ENCODE measurements around the gene HOXA6.

DNA sequence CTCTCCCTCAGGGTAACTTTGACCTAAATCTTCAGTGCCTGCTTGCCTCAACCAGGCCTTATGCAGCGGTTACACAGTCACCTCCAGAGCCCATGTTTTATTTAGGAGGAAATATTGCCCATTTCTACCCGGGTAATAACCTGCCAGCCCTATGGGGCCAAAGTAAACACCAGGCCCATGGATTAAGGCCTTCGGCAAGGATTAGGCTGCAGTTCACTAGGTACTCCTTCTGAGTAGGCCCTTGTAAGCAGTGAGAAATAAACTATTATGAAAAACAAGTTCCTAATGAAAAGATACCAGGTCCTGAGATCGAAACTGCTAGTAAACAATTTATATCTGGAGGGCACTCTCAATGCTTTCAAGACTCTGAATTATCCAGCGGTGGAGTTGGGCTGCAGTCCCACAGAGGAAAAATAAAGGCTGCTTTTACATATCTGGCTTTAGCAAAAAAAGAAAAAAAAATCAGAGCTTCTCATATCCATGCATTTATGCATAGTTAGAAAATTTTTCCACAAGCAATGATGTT, 30.3 kb upstream of the HOXA6 start:
- TF ChIP-seq, protein P1, sequence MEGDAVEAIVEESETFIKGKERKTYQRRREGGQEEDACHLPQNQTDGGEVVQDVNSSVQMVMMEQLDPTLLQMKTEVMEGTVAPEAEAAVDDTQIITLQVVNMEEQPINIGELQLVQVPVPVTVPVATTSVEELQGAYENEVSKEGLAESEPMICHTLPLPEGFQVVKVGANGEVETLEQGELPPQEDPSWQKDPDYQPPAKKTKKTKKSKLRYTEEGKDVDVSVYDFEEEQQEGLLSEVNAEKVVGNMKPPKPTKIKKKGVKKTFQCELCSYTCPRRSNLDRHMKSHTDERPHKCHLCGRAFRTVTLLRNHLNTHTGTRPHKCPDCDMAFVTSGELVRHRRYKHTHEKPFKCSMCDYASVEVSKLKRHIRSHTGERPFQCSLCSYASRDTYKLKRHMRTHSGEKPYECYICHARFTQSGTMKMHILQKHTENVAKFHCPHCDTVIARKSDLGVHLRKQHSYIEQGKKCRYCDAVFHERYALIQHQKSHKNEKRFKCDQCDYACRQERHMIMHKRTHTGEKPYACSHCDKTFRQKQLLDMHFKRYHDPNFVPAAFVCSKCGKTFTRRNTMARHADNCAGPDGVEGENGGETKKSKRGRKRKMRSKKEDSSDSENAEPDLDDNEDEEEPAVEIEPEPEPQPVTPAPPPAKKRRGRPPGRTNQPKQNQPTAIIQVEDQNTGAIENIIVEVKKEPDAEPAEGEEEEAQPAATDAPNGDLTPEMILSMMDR (IDR thresholded peaks at IDR 0.05): no peak
- no peak for TF ChIP-seq POLR2A (IDR thresholded peaks at IDR 0.05)
